8988T (cell line): ENCODE measurements around the gene PIGC.
A peak's percentile ranks its signal among the peaks of the same experiment; 100 is the strongest.

Experiments used
- DNase-seq: peaks from one replicate; pipeline ENCODE4 v3.0.0; 2011

Gene PIGC

DNA sequence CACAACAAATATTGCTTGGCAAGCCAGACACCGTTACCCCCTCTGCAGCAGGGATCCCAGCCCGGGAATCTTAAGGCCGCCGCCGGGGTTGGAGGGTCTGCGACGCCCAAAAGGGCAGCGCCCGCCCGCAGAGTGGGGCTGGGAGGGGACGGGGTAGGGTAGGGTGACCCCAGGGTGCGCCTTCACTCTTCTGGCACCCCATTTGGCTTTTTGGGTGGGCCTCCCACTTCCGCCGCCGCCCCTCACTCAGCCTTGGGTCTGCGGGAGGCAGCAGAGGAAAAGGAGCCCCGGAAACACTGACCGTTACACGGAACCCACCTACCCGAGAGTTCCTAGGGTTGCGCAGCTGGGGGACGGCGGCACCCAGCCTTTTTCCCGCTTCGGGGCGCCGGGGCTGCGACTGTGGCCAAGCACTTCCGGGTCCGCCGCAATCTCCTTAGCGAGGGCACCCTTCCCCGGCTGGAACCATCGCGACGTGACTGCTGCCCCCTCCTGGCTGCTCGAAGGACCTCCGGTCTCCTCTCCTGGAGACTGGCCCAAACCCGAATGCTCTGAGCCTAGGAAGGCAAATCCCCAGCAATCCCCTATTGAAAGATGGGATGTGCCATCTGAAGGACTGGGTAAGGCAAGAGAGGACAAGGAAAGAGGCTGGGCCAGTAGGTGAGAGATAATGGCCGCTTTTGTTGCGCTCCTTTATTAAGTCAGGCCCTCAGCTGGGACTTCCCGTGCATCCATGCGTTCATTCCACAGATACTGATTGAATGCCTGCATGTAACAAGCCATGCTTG, at the start of gene PIGC:
Gene PIGC (minus strand): TSS at position 404 of the 788 bp plus-strand sequence. CDS start 1,447 bp downstream, outside the sequence.
- peak; percentile 71 for DNase-seq

DNA sequence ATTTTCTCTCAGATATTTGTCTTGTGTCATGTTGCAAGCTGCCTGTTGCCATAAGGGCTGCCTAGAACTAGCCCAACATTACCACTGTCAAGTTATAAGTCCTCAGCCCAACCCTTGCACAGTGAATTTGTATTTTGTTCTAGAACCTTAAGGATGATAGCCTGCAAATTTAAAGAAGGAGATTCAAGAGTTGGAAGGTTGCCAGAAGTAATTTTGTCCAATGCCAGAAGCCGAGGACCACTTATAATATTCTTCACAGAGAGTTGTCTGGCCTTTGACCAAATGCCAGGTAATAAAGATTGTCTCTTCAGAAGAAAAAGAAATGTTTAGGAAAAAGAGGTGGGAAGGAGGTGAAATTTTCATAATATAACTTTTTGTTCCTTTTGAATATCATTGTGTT, 48.6 kb upstream of the PIGC start:
- no peak for DNase-seq

DNA sequence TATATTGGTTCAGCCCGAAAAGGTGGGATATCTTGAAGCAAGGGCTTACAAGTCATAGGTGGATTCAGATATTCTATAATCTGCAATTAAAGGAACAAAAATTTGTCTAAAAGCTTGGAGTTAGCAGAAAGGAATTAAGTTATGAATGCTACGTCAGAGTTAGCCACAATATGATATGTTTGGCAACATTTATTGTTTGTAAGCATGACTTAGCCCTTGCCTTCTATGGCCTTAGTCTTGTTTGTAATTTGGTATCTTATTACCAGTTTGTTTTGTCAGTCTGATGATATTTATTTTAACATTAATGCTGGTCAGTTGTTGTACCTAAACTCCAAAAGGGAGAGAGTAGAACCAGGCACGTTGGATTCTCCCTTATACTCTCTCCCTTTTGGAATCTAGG, 46.0 kb upstream of the PIGC start:
- DNase-seq = no peak

DNA sequence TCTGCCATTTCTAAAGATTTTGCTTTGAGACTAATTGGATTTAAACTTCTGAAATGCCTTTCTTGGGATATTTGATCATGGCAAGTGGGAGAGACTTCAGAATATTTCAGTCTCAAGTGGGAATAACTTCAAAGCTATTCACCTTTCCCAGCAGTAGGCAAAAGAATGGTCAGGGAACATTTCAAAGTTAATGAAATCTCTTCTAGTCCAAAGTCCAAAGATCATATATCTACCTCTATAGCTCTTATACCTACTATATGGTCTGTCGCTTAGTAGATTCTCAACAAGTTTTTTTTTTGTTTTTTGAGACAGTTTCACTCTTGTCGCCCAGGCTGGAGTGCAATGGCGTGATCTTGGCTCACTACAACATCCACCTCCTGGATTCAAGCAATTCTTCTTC, 44.5 kb upstream of the PIGC start:
- DNase-seq = no peak

DNA sequence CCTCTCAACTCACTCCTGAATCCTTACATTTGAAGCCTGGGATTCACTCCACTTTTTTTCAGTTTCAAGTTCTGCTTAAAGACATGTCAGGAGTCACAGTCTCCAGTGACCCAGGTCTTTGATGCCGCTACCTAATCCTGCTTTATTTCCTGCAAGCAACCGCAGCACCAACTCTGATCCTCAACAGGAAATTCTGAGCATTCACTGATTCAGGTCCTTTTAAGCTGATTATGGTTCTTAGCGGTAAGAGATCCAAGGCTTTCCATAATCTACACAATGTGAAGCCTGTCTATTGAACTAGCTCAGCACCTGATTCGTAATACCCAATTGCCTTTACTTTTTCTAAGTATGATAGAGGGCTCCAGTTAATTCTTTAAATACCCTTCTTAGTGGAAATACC, 43.7 kb upstream of the PIGC start:
- DNase-seq = no peak

DNA sequence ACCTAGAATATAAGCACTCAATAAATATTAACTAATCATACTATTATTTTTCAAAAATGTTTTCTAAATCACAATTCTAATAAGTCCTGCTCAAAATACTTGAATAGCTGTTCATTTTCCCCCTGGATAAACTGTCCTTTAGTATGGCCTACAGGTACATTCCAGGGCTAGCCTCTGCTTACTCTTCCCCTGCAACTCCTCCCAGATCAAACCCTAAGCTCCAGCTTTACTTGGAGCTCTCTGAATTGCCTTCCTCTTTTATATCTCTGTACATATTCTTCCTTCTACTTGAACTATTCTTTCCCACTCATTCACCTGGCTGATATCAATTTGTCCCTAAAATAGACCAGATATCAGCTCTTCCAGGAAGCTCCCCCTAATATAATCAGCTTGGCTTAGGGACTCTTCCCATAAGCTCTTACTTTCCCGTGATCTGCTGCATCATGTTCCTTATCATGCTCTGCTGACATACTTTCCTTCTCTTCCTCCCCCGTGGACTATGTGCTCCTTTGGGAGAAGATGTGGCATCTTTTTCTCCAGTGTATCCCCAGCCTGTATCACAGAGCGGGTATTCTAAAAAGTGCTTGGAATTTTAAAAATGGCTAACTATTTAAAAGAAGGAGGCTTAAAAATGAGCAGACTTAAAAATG, 43.1 kb upstream of the PIGC start:
- no peak for DNase-seq

DNA sequence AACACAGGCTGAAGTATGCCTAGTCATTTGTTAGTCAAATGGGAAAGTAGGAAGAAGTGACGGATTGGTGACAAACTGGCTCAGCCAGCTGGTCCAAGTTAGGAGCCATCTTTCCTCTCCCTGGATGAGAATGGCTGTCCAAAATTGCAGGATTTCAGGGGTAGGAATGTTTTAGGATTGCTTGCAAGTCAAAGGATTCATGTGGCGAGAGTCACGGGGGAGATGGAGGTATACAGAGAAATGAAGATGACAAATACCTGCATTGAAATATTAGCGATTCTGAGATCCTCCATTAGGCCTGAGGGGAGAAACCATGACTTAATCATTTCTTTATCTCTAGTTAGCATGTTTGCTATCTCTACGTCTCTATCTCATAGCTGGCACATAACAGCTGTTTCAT, 41.8 kb upstream of the PIGC start:
- DNase-seq = no peak

DNA sequence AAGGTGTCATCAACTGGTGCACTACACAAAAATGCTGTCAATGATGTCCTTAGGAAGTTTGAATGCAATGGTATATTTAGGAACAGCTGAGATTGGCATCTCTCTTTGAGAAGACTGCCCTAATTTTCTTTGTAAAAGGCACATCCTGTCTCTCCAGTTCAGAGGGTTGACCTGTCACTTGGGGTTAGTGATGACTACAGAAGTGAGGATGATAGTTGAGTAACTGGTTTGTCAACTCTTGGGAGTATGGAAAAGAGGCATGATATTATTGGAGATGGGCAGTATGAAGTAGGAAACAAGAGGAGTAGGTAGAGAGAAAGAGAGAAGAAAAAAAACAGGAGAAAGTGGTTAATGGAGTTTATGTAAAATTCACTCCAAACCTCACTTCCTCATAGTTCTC, 40.4 kb upstream of the PIGC start:
- no peak for DNase-seq

DNA sequence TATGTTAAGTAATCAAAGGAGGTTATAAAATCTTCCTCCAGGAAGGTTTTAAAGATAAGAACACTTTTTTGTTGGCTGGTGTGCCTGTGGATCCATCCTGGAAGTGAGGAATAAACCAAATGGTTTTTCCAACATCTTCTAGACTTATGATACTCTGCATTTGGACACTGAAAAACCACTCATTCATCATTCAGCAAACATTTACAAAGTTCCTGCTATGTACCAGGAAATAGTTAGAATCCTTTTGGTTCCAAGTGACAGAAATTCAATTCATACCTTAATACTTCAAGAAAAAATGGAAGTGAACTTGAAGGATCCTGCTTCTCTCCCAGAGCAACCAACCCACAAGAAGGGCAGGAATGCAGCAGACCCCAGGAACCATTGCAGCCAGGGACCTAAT, 39.6 kb upstream of the PIGC start:
- no peak for DNase-seq

DNA sequence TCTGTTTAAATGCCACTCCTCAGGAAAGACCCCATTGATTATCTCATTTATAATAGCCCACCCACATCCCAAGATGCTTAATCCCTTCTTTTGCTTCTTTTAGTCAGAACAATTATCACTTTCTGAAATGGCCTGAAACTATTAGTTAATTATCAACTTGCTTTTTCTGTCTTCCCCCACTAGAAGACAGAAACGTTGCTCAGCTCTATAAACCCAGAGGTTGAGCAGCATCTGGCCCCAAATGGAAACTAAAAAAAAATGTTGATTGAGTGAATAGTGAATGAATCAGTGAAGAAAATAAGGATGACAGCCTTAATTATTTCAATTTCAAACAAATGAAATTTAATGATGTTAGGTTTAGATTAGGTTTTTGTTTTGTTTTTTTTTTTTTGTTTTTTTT, 38.2 kb upstream of the PIGC start:
- DNase-seq = no peak

DNA sequence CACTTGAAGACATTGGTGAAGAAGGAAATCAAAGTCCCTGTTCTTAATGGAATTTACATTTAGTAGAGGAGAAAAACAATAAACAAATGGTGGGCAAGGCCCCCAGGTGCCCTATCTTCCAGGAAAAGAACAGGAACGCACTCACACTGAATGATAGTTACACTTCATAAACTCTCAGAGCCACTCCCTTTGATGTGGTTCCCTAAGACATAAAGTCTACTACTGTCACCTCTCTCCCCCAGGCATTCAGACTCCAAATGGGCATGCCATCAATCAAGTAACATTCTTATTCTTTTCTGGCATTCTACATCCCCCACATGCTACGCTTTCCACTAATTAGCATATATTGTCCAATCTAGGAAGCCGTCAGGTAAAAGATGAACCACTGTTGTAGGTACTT, 36.6 kb upstream of the PIGC start:
- no peak for DNase-seq

DNA sequence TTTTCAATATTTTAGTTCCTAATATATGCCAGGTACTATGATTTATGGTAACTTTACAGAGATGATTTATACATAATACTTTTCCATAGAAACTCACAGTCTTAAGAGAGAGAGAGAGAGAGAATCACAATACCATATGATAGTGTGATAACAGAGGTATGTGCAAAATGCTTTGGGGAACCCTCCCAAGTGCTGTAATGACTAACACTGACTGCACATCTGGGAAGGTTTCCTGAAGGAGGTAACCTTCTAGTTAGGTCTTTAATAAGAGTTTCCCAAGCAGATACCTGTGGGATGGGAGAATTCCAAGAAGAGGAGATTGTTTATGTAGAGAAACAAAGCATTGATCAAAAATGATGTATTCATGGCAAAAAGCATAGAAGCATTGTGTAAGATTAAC, 34.6 kb upstream of the PIGC start:
- no peak for DNase-seq

DNA sequence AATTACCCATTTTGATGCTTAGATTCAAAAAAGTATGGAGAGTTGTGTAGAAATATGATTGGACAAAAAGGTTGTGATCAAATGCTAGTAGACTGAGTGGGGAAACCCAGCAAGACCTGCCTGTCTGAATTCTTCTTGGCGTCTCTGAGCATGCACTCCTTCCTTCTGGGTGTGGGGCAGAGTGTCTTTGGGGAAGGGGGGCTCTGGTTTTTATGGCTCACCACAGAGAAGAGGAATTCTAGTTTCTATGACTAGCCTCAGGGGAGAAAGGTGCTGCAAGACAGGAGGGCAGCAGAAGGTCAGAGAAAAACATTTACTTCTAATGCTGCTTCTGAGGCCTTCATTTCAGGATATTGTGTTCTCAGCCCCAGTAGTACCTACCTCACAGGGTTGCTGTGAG, 33.9 kb upstream of the PIGC start:
- DNase-seq = no peak

DNA sequence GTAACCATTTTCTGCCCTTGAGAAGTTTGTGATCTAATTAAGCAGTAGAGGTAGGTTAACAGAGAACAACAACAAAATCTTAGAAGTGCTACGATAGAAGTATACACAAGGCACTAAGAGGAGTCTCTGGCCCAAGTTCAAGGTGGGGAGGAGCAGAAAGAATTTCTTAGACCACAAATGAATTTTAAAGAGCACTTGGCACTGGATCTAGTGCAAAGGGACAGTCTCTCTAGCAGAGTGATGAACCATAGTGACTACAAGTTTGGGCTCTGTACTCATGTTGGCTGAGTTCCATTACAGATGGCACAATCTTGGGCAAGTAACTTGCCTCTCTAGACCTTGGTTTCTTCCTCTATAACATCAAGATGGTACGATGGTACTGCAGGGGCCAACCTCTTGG, 33.3 kb upstream of the PIGC start:
- DNase-seq = no peak

DNA sequence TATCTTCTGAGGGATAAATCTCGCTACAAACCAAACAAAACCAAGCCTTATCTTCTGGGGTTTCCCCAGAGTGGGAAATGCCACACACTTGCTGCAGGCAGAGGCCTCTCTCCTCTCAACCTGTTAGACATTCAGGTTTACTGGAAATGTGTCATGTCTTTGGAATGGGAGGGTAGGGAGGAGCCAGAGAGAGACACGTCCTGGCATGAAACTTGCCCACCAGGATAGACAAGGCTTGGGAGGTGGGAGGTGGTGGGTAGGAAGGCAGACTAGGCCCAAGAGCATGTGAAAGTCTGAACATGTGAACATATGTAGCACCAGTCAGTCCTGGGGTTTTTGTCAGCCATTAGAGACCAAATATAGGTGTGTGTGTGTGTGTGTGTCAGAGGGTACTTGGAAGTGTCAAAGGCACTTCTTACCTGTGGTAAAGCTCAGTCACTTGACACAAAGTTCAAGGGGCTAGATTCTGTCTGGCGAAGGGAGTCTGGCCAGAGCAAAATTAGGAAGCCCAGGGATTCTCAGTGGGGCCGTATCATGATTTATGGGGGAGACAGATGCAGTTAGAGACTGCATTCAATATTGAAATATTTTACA, 32.4 kb upstream of the PIGC start:
- DNase-seq = no peak

DNA sequence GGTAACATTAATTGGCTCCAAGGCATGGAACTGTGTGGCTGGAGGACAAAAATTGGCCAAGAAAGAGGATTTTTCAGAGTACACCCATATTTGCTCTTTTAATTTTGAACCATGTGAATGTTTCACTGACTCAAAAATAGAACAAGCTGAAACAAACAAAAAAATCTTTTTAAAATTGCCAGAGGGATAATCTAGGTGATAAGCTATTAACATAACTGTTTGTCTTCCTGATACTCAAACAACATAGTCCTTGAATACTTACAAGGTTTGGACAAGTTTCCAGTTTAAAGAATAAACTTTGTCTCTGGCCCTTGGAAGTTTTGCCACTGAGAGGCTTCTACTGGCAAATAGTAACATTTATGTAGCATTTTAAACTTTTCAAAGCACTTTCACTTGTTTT, 30.0 kb upstream of the PIGC start:
- DNase-seq = no peak

DNA sequence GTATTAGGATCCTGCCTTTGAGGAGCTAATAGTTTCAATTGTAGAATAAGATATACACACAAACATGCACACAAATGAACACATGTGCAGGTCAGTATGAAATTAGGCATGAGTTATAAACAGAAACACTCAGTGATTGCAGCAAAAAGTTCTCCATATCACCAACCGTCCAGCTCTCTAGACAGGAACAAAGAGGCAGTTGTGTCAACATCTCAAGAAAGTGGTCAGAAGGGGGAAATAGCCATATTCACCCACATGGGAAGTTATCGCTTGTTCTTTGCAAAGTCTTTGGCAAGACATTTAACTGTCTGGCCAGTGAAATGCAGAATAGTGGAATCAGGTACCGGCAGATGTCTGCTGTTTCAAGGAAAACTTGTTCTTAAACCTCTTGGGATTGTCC, 29.4 kb upstream of the PIGC start:
- no peak for DNase-seq

DNA sequence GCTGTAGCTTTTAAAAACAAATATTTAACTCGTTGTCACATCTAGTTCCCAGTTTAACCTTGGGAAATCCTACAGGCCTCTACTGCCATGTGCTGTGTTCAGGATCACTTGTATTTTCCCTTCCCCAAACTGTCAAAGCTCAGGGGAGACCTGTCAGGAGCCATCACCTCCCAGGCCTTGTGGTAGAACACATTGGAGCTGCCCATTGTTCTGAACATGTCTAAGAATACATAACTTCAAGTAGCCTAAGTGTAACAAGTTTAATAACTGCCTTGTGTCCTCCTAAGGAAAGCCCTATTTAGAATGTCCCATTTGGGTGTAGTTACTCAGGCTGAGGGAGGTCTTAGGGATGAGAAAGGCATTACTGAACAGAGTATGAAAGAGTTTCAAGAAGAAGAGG, 28.6 kb upstream of the PIGC start:
- DNase-seq = no peak

DNA sequence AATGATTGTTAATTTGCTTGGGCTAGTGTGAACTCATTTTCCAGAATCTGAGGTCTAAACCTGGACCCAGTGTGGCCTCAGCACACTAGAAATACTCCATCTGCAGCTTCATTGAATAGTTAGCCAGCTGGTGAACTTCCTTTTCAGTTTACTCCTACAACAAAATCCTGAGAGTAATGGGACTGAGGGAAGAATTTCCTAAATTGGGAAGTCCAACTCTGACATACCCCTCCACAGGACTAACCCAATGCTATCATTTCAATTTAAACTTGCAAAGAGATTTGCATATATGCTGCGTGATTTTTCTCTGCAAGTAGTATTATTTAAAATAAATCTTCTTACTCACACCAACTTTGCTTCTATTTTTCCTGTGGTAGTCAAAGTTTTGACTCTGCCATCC, 27.8 kb upstream of the PIGC start:
- no peak for DNase-seq

DNA sequence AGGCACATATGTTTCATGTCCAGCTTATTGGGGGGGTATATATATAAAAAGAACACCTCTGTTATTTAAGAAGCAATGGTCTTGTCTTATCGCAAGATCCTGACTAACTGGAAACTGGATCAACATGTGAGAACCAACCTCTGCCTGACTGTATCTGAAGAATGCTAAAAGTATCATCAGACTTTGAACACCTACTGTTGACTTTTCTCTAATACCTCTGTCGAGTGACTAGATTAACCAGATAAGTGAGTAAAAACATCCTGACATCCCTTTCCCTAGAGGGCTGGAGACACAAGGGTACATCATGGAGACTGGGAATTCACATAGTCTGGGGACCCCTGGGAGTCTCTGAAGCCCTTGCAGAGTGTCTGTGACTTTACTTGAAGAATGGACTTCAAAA, 26.3 kb upstream of the PIGC start:
- DNase-seq = no peak

DNA sequence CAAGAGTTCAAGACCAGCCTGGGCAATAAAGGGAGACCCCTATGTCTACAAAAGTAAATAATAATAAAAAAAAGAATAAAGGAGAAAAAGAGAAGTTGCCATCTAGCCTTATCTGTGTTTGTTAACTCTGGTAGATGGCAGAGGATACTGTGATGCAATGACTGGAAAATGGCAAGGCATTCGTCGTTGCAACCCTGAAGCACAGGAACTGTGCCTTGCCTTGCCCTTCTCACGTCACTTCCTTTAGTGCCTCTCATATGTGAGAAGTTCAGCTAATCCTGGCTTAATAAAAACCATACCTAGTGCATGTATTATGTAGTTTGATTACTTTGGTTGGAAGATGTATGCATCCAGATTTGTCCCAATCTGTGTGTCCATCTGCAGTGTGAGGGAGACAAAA, 25.8 kb upstream of the PIGC start:
- DNase-seq = no peak

DNA sequence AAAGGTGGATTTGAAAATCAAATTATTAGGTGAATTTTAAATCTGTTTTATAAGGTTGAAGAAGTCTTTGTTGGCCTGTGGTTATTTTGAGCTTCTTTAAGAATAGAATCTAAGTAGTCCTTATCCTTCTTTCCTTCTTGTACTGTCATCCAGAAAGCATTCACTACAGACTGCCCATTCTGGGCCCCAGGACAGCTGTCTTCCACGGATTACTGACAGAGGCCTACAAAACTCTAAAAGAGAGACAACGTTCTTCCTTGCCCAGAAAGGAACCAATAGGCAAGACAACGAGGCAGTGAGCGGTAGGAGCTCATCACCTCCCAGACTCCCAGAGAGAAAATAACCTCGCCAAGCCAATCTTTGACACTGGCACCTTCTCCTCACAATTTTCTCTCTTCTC, 24.4 kb upstream of the PIGC start:
- DNase-seq = no peak

DNA sequence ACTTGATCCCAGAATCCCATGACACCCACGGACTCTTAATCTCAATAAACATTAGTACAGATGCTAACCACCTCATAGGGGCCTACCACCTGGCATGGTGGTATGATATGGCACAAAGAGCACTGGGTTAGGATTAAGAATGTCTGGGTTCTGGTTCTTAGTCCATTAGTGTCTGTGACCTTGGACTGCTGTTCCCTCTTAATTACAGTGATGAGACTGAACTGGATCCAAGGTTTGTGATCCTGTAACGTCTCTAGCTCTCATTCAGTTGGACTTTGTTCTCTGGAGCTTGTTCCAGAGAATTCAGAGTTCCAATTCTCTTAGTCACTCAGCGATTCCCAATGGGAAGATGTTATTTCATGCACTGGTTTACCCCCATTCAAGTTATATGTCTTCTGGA, 23.6 kb upstream of the PIGC start:
- no peak for DNase-seq

DNA sequence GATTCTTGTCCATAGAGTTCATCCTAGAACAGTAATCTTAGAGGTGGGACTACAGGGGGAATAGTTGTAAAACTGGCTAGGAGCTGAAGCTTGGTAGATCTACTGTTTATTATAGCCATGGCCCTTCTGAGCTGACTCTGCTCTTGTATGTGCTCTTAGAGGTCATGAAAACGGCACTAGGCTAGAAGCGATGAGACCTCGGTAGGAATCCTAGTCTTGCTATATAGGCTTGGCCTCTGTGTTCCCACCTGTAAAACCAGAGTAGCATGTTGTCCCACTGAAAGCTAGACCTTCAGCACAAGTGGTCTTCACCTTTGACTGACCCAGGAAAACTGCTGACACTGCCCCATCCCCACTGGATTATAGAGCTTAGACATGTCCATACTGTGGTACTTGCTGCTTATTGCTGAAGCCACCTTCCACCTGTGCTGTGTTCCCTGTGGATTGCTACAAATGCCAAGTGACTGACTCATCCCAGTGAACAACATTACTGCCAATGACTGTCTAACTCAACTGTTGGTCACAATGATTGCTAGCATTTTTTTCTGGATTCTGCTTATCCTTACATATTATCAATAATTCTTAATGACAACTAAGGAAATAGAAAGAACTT, 23.0 kb upstream of the PIGC start:
- no peak for DNase-seq
